HG03571 (cell line): ENCODE data around the gene WWP2.

ENCODE experiments used
- ATAC-seq: cut with Tn5 transposase; IDR thresholded peaks from one replicate; pipeline ENCODE4 v1.9.1; 2021; ENCODE audit not compliant: unreplicated experiment

The WWP2 gene

DNA sequence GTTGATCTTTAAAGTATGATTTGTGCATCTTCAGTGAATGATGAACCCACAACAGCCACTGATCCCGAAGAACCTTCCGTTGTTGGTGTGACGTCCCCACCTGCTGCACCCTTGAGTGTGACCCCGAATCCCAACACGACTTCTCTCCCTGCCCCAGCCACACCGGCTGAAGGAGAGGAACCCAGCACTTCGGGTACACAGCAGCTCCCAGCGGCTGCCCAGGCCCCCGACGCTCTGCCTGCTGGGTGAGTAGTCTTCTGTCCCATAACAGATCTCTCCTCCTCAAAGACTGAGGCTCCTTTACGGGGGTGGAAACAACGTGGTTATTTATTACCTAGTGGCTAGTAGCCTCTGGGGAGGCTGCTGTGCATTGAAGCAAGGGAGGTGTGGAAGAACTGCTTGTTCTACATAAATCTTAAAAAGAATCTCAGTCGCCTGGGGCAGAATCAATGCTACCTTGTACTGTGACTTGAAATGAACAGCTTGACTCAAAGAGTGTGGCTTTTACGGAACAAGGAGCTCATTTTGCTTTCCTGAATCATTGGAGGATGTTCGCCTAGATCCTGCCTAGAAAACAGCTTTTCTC lies 126.0 kb downstream of the WWP2 start:
- no peak for ATAC-seq

GRCh38 chr16:69889295-69889964 lies 127.3 kb downstream of the WWP2 start:
- ATAC-seq, result no peak

DNA sequence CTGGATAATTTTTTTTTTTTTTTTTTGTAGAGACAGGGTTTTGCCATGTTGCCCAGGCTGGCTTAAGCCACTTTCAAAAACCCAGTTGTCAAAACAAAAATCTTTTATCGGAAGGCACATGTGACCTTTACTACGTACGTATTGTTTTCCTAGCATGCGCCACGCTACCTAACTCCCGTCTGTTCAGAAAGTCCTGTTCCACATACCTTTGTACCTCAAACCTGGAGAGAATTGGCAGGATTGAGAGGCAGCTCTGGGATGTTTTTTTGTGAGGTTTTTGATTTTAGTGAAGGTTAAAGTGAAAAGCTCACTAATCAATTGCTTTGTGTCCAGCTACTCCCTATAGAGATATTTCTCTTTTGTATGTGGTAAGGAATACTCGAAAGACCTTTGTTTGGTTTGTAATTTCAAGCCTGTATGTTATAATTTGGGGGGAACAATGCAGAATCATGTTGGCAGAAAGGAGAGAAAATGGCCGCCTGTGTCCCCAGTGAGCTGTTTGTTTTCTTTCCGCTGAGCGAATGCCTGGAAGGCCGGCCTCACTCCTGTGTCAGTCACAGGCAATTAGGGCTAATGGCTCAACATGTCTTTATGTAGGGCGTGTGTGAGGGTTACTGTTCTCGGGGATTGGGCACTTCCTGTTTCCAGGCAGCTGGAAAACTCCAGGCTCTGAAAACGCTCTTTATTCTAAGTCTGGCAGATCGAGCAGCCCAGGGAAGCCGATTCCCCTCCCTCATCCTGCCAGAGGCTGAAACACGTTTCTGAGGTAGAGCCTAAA lies 128.2 kb downstream of the WWP2 start:
- no peak for ATAC-seq

DNA sequence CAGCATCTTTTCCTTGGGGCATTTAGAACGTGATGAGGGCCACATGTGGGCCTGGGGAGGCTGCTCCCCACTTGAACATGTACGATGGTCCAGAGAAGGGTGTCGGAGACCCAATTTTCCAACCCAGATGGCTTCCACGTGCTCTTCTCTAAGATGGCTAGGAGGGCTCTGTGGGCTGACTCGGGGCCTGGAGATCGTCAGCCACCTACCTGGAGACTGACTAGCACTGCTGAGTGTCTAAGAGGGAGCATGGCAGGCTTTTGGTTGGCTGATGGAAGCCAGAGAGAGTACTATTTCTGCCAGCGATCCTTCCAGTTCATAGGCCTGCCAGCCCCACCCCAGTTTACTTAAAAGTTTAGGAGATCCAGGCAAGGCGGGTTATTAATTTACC lies 128.8 kb downstream of the WWP2 start:
- no peak for ATAC-seq

- no peak for ATAC-seq
These were observed 130.2 kb downstream of the WWP2 start for GRCh38 chr16:69892378-69892777.

GRCh38 chr16:69893106-69893505 lies 131.0 kb downstream of the WWP2 start:
- ATAC-seq, result no peak

- no peak for ATAC-seq
These were observed 132.5 kb downstream of the WWP2 start for GRCh38 chr16:69894676-69895075.

GRCh38 chr16:69903865-69904415 lies 141.8 kb downstream of the WWP2 start:
- no peak for ATAC-seq

DNA sequence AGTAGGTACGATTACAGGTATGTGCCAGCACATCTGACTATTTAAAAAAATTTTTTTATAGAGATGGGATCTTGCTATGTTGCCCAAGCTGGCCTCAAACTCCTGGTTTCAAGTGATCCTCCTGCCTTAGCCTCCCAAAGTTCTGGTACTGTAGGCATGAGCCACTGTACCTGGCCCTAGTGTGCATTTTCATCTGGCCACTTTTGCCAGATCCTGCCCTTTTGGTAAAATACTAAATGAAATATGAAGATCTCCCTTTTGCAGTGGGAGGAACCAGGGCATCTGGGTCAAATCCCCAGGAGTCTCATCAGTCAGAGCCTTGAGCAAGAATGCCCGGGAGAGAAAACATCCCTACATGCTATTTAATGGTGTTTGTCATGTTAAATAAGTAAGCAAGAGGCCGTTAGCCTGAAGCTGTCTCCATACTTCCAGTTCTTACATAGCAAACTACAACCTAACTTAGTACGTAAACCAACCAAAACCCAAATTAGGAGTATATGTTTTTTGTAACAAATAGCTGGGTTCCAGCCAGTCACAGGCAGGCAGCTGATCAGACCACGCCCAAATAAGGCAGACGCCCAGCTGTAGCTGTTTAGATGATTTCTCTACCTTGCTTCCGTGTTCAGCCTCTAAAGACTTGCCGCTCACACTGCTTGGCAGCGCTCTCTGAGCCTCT lies 142.5 kb downstream of the WWP2 start:
- ATAC-seq, result no peak

DNA sequence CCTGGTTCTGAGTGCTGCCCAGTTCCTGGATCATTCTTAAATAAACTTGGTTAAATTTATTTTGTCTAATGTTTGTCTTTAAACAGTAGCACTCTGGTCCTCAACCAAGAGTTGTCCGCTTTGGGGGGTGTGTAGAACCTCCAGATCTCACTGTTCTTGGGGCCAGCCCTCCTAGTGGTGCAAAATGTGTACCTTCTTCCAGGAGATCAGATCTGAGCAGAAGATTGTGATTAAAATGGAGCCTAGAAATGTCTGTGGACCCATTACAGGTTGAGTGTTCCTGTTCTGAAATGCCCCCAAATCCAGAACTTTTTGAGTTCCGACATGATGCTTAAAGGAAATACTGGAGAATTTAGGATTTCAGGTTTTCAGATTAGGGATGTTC lies 143.0 kb downstream of the WWP2 start:
- no peak for ATAC-seq

- no peak for ATAC-seq
These were observed 144.8 kb downstream of the WWP2 start for GRCh38 chr16:69906838-69907401.

GRCh38 chr16:69909043-69909442 lies 146.9 kb downstream of the WWP2 start:
- ATAC-seq, result no peak

DNA sequence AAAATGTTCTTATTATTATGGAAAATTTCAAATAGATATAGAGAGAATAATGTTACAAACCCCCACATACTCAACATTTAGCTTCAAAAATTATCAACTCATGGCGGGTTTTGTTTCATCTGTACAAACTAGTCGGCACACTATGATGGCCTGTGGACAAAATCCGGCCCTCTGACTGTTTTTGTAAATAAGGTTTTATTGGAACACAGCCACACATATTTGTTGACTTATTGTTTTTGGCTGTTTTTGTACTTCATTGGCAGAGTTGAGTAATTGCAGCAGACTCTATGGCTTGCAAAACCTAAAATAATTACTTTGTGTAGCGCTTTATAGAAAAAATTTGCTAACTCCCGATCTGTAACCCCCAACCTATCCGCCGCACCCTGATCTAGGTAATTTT lies 147.6 kb downstream of the WWP2 start:
- ATAC-seq, result no peak

- ATAC-seq, result no peak
These were observed 148.8 kb downstream of the WWP2 start for GRCh38 chr16:69910964-69911363.

DNA sequence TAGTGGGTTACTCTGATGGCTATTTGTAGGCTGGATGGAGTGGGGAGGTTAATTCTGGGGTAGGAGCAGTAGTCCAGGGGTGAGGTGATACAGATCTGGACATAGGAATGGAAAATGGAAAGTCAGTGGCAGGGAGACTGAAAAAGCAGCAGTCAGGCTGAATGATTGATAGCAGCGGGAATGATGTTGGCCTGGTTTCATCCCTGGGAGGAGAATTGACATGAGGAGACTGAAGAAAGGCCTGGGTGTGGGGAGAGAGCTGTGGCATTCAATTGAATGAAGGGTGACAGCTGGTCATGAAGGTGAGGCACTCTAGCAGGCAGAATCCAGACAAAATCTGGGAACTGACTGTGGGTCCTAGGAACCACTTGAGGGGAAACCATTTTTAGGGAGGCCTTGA lies 154.3 kb downstream of the WWP2 start:
- no peak for ATAC-seq

GRCh38 chr16:69917311-69917710 lies 155.2 kb downstream of the WWP2 start:
- ATAC-seq, result no peak

DNA sequence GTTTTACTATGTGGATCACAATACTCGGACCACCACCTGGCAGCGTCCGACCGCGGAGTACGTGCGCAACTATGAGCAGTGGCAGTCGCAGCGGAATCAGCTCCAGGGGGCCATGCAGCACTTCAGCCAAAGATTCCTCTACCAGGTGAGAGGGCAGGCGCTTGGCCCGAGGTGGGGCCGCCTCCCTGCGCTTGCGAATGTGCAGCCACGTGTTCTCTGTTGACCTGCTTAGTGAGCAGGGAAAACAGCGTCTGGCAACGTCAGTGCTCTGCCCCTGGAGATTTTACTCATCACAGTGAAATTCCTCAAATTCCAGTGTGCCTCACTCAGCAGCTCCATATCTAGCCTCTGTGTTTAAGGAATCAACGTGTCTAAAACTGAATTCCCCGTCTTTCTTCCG lies 155.6 kb downstream of the WWP2 start:
- ATAC-seq, result no peak

GRCh38 chr16:69918241-69918640 lies 156.1 kb downstream of the WWP2 start:
- no peak for ATAC-seq

- ATAC-seq, result no peak
These were observed 159.0 kb downstream of the WWP2 start for GRCh38 chr16:69921127-69921526.

DNA sequence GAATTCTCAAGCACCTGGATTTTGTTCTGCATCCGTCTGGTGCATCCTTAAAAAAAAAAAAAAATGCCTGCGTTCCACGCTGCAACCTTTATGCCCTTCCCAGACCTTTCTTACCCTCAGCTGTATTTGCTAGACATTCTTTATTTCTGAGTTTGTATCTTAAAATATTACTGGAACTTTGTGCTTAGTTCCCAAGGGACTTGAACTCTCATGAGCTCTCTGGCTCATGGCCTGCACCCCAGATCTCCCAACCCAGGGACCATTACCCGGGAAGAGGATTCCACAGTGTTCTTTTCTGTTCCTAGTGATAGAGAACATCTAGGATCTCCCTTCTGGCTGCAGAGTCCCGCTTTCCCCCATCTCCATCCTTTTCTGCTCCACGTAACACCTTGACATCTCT lies 160.1 kb downstream of the WWP2 start:
- ATAC-seq, result no peak
